ENCODE measurements around the gene TNFRSF14. TPM values are rescaled to one million over a fixed set of nuclear protein-coding genes. Genes with fewer than 3 reads are reported as not detected.

Gene TNFRSF14
- total RNA-seq, 1 experiment from 2014 or later: 0.57 TPM

DNA sequence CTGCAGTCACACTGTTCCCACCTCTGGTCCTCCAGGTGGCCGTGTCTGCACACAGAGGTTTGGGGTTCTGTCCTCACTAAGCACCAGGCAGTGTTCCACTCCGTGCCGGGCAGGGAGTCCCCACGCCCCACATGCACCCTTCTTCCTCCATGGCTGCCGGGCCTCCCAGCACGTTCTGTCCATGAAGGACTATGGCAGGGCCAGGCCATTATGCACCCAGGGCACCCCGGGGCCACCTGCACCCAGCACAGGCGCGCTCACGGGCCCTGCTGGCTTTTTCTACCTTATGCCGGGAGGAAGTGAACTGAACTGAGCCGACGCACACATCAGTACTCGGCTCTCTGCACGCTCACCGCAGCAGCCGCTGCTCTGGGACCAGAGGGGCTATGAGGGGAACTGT lies 40.0 kb upstream of the TNFRSF14 start:
- H4K5ac ChIP-seq (ENCODE audit: insufficient read length, low read depth, low read length): no peak overlapping the region
- H2BK12ac ChIP-seq (ENCODE audit: insufficient read length, low read depth, low read length): no peak overlapping the region
- H3T11ph ChIP-seq (ENCODE audit: low read length): no peak overlapping the region
- no peak overlapping the region for H2AFZ ChIP-seq (ENCODE audit: low read length)
- no peak overlapping the region for H3K56ac ChIP-seq (ENCODE audit: insufficient read length, low read depth, low read length)
- H4K91ac ChIP-seq (ENCODE audit: insufficient read length, low read depth, low read length): no peak overlapping the region
- no peaks in the 10 kb centered on the region for H3K79me1 ChIP-seq (ENCODE audit: insufficient read depth, low read depth, low read length, poor library complexity, severe bottlenecking)
- no peaks in the 10 kb centered on the region for H3K4me1 ChIP-seq (ENCODE audit: insufficient read depth, low read length)
- H2AK5ac ChIP-seq (ENCODE audit: insufficient read length, low read length): no peak overlapping the region
- H3K18ac ChIP-seq (ENCODE audit: insufficient read length, low read depth, low read length): no peak overlapping the region
- DNase-seq: no peak
- H3K27ac Mint-ChIP-seq: no peak overlapping the region
- no peaks in the 10 kb centered on the region for H3K4me1 Mint-ChIP-seq
- no peaks in the 10 kb centered on the region for H3K9me3 ChIP-seq (ENCODE audit: control insufficient read depth, low read depth, low read length)
- no peak overlapping the region for H2BK20ac ChIP-seq (ENCODE audit: low read depth, low read length, poor library complexity, severe bottlenecking)
- no peak overlapping the region for H3K23ac ChIP-seq (ENCODE audit: insufficient read length, low read depth, low read length)
- peaks cover 29 to 61% (median 56%) of the 10 kb centered on the region in 3 experiments for H3K36me3 Mint-ChIP-seq (ENCODE audit: insufficient read depth in 1 of 3, low read depth in 3 of 3)
- H3K23me2 ChIP-seq (ENCODE audit: insufficient read length, low read depth, low read length, poor library complexity, severe bottlenecking): no peaks in the 10 kb centered on the region
- no peak overlapping the region for H4K8ac ChIP-seq (replicated peaks; ENCODE audit: insufficient read length, low read depth, low read length)
- no peak overlapping the region for H3K4me2 ChIP-seq (ENCODE audit: insufficient read depth, insufficient read length, low read length)
- no peak overlapping the region for H3K27ac ChIP-seq (ENCODE audit: insufficient read length, low read depth, low read length)
- H3K9ac ChIP-seq (ENCODE audit: extremely low read depth, insufficient read length, low read length): no peak overlapping the region
- no peak overlapping the region for H3K14ac ChIP-seq (ENCODE audit: insufficient read depth, low read length)
- no peaks in the 10 kb centered on the region for H3K9me3 Mint-ChIP-seq
- TF ChIP-seq, protein P1, sequence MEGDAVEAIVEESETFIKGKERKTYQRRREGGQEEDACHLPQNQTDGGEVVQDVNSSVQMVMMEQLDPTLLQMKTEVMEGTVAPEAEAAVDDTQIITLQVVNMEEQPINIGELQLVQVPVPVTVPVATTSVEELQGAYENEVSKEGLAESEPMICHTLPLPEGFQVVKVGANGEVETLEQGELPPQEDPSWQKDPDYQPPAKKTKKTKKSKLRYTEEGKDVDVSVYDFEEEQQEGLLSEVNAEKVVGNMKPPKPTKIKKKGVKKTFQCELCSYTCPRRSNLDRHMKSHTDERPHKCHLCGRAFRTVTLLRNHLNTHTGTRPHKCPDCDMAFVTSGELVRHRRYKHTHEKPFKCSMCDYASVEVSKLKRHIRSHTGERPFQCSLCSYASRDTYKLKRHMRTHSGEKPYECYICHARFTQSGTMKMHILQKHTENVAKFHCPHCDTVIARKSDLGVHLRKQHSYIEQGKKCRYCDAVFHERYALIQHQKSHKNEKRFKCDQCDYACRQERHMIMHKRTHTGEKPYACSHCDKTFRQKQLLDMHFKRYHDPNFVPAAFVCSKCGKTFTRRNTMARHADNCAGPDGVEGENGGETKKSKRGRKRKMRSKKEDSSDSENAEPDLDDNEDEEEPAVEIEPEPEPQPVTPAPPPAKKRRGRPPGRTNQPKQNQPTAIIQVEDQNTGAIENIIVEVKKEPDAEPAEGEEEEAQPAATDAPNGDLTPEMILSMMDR (conservative IDR thresholded peaks at IDR 0.05): no peak
- H3K27me3 ChIP-seq (ENCODE audit: insufficient read depth, low read length): no peaks in the 10 kb centered on the region
- H3K4ac ChIP-seq (ENCODE audit: low read depth, low read length): no peak overlapping the region
- no CpG with 5 or more reads among the region's 17 CpGs for WGBS (ENCODE audit: extremely low coverage, insufficient read length, low lambda C conversion rate)
- no peaks in the 10 kb centered on the region for H3K79me2 ChIP-seq (ENCODE audit: insufficient read depth, low read length)
- no peak overlapping the region; a peak in 1 of 5 replicates for H3K4me3 Mint-ChIP-seq
- H2BK120ac ChIP-seq (ENCODE audit: low read depth, low read length, poor library complexity, severe bottlenecking): no peak overlapping the region
- no peaks in the 10 kb centered on the region for H3K27me3 Mint-ChIP-seq (ENCODE audit: low read depth)
- H4K20me1 ChIP-seq (ENCODE audit: control insufficient read depth, insufficient read depth, insufficient read length): peaks cover 3% of the 10 kb centered on the region
- H2BK5ac ChIP-seq (ENCODE audit: insufficient read length, low read length): no peak overlapping the region
- no peak overlapping the region for H2BK15ac ChIP-seq (ENCODE audit: low read depth, low read length)
